CD4-positive, alpha-beta T cell treated with Interleukin-10 for 1 hour (primary cell): ENCODE results near the gene LRRFIP1.
A peak's percentile ranks its signal among the peaks of the same experiment; 100 is the strongest.

Source experiments
- DNase-seq: peaks from one replicate; pipeline ENCODE4 v3.0.0-alpha.2; 2020

The LRRFIP1 gene

DNA sequence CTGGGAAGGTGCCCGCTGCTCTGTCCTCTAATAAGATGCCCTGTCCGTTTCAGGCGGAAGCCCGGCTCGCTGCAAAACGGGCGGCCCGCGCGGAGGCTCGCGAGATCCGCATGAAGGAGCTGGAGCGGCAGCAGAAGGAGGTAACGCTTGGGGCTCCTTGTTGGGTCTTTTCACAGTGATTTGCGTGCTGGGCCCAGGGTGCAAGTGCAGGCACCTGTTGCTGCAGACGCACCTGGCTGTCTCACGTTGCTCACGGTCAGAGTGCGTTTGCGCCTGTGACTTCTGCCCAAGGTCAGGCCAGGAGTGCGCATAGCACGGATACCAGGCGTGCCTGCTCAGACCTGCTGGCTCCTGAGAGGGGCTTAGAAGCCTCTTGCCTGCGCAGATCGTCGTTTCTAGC, 81.1 kb downstream of the LRRFIP1 start:
- no peak for DNase-seq

DNA sequence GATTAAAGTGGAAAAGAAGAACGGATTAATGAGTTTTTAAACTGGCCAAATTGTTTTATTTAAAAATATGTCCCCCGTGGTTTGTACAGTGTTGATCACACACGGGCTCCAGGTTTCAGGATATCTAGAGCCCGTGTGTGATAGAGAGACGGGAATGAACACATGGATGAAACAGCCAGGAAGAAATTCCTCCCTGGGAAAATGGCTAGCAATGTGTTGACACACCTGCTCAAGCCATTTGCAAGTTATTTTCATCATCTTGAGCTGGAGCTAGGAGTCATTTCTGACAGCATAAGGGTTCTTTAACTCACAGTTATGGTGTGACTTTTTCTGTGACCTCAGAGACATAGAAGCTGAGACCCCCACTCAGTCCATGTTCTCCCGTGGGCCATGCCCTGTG, 81.6 kb downstream of the LRRFIP1 start:
- no peak for DNase-seq

DNA sequence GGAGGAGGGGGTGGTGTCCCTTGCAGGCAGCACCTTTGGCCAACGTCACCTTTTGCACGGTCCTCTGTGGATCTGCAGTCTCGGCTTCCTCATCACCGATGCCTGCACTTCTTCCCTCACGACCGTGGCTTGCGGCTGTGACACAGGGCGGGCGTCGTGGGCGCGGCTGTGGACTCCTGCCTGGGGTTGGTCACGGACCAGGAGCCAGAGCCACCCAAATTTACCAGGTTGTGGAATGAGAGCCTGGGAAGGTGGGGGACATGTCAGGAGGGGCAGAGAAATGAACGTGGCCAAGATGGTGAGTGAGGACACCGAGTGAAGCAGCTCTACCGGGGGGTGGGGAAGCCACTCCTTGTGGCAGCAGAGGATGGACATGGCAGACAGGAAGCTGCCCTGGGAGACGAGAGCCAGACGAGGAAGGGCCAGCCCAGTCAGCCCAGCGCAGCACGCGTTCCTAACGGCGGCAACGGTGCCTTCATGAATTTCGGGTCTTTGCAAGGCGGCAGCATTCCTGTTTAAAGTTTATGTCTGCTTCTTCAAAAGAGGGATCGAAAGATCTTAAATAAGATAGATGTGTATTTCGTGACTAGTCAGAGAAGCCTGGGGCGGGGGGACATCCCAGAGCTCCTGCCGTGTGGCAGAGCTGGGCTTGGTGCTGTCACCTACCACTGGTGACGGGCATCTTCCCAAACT, 84.2 kb downstream of the LRRFIP1 start:
- no peak for DNase-seq

- DNase-seq = no peak
These were observed 85.3 kb downstream of the LRRFIP1 start for GRCh38 chr2:237712477-237713377.

GRCh38 chr2:237714690-237715458, 87.5 kb downstream of the LRRFIP1 start:
- DNase-seq = no peak

DNA sequence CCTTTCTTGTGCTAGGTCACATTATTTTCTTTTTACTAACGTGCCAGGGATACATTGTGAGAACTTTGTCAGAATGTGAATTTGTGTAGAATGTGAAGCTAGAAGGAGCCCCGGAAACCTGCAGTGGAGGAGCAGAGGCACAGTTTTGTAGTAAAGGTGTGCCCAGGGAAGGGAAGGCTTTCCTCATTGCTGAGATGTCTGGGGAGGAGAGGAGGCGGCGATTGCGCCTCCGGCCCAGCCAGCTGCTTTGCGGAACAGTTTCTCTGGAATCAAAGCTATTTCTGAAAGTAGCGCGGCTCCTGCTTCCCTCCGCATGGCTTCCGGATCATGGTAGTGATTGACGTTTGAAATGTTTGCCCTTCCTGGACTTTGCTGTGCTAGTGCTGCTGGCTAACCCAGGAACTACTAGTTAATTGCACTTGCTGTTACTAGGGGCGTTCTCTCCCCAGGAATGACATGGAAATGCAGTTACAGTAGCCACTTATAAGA, 88.1 kb downstream of the LRRFIP1 start:
- no peak for DNase-seq

DNA sequence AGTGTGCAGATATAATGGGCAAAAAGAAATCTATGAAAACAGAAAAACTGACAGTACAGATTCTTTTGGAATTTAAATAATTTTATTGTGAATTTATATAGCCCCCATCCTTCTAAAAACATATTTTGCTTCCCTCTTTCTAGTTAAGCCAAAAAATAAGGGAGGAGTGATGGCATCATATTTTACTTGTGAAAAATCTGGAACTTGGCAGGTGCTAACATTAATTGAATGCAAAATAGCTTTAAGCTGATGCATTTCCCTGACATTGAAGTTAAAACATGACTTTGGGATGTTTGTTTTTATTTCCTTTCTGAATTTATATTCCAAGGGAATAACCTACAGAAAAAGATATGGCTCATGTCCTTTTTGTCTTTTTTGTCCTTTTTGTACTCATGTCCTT, 88.6 kb downstream of the LRRFIP1 start:
- DNase-seq = no peak

- DNase-seq = no peak
These were observed 90.2 kb downstream of the LRRFIP1 start for GRCh38 chr2:237717366-237718276.

- no peak for DNase-seq
These were observed 90.9 kb downstream of the LRRFIP1 start for GRCh38 chr2:237718277-237718634.

DNA sequence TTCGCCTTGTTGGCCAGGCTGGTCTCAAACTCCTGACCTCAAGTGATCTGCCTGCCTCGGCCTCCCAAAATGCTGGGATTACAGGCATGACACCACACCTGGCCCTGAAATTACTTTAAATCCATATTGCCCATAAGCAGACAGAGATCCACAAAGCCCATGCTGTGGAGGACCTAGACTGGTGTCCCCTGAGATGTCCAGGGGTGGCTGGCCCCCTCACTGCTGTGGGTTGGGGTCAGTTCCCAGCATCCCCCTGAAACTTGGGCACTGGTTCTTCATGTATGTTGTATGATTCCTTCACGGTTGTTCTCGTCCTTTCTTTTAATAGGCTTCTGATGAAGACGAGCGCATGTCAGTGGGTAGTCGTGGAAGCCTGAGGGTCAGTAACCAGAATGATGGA, 93.1 kb downstream of the LRRFIP1 start:
- no peak for DNase-seq

DNA sequence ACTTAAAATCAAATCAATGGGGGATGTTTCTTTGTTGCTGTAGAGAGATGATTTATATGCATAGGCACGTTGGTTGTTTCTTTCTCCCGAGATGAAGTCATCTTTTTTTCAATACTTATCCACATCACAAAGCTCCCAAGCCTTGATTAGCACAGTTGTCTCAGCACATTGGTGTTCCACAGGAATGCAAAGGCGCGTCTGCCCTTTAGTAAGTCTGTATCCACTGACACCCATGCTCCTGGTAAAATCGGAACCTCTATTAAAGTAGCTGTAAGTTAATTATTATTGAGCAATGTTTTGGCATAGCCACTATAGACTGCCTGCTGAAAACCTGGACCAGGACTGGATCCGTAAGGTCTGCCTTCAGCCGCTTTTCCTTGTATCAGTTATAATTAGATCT, 93.6 kb downstream of the LRRFIP1 start:
- DNase-seq = no peak

DNA sequence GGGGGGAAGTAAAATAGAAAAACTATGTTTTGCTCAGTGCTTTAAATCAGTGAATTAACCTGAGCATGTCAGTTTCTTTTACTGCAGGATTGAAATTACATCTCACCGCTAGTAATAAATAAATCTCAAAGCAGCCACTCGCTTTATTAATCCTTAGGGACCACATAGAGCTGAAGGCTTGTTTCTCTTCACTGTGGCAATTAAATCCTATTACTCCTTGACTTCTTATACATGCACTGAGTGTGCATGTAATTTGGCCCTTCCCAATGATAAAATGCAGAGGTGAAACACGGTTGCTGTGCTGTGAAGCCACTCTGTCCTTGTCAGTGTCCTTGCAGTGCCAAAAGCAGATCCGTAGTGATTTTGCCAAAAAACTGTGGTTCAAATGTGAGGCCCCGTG, 94.1 kb downstream of the LRRFIP1 start:
- no peak for DNase-seq

- no peak for DNase-seq
These were observed 95.2 kb downstream of the LRRFIP1 start for GRCh38 chr2:237722616-237723015.

DNA sequence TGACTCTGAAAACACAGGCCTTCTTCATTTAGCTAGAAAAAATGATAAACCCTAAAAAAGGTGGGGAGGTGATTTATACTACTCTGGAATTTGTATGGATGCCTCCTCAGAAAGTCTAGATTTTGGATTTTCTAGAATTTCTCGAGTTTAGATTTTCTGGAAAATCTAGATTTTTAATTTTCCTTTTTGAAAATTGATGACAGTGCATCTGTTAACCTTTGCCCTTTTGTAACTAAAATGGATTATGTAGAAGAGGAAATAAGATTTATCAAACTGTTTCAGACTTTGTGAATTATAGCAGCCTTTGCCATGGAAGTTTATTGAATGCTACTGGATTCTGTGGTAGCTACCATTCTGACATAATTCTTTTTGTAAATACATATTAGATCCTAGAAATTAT, 95.6 kb downstream of the LRRFIP1 start:
- no peak for DNase-seq

- DNase-seq = no peak
These were observed 96.2 kb downstream of the LRRFIP1 start for GRCh38 chr2:237723602-237724001.

DNA sequence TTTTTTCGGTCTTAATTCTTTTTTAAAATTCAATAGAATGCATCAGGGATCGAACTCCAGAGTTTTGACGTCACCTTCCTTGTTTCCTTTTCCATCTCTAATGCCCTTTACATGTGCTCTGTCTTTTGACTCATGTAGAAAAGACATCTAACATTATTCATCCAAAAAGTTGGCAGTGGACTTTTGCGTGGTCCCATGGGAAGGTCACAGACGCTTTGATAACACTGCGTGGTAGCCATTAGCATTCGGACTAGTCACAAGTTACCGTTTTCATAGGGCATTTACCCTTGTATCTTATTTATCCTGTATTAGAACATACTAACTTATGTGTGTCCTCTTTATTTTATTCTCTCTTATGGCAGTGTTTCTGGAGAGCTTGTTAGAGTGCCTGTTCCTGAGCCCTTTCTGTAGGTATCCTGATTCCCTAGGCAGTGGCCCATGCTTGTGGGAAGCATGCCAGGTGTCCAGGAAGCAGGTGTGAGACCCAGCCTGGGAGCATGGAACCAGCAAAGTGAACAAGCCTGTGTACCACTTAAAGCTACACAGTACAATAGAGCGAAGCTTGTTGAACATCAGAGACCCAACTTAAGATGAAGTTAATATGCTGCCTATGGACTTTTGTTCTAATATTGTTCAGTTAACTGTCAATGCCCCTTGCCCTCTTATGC, 97.6 kb downstream of the LRRFIP1 start:
- DNase-seq = no peak

DNA sequence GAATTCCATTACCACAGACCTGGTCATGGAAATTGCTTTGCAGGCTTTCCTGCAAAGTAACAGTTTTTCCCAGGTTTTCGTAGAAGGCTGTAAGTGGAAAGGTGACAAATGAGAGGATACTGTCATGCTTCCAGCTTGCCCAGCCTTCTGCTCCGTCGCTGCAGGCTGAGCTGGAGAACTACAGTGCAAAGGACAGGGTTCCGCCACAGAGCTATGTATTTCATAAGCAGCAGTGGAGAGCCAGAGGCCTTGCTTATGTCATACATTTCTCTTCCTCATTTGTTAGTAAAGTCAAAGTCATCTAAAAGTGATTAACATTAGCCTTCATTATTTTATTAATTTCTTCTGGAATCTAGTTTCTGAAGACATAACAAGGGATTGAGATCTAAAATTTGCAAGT, 98.3 kb downstream of the LRRFIP1 start:
- no peak for DNase-seq

DNA sequence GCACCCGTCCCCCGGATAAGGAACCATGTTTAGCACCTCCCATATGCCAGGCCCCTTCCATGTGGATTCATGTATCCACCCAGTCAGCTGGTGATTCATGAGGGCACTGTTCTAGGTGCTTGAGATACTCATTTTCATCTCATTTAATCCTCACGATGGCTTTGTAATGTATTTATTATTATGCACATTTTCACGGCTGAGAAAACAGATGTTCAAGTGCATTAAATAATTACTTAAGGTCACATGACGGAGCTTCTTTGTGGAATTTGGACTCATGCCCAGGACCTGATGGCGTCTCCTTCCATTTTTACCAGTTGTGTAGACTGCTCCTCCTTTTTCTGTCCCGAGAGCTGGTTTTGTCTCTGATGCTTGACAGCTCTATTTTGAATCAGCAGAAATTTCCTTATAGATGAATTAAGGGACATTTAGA, 99.0 kb downstream of the LRRFIP1 start:
- DNase-seq = no peak

DNA sequence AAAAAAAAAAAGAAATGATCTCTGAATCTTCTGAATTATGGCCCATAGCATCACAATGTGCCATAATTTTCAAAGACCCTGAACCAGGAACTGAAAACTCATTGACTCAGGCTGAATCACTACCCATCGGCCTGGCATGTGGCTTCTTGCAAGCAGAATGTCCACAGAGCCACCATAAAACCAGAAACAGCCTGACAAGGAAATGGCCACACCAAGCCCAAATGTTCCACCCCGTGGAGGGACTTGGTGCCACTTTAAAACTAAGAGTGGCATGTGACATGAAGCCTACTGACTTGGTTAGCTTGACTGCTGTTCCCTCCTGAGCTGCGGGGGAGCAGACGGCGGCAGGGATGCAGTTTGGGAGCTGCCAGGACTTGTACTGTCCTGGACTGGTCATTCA, 100.0 kb downstream of the LRRFIP1 start:
- no peak for DNase-seq

DNA sequence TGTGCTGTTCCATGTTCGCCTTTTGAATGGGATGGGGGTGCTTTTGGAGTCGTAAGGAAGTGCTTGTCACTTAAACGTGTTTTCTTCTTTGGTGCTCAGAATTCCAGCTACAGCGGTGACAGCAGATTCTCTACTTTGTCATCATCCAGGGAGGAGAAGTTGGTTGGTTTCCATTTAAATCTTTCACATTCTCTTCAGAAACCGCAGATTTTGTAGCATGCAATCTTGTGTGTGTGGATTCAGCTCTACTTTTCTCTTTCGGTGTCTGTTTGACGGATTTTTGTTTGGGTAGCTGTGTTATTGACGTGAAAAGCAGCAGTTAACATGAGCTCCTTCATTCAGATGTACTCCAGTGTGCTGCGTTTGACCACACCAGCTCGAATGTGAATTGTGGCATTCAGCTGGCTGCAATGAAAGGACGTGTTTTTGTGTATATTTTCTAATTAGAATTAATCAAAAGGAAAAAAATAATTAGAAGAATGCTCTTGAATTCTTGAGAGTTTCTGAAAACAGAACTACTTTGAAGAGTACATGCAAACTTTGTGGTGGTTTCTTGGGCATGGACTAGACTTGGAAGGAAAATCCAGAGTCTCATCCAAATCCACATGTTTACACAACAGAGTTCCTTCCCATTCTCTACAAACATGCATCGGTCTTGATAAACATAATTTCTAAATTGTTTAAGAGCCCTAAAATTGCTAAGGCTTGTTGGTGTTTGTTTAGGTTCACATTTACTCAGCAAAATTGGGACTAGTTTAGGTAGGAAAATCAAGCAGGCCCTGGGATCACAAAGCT, 102.5 kb downstream of the LRRFIP1 start:
- no peak for DNase-seq

DNA sequence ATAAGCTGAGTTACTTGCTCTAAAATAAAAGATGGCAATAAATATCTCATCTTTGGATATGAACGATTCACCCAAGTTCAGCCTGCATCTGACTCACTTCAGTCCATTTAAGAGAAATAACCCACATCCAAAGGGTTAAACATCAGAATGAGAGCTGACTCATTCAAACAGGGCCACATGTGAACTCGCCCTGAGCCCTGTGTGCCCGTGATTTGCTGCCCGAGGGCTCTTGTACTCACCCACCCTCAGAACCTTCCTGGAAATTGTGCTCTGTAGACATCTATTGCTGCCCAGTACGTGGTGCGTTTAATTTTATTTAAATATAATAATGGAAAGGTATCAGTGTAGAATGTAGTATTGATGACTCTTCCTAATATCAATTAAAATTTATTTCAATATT, 104.3 kb downstream of the LRRFIP1 start:
- peak; percentile 31 for DNase-seq
